ENCODE data around the gene SLITRK3.
A peak's percentile ranks its signal among the peaks of the same experiment; 100 is the strongest.

The SLITRK3 gene

DNA sequence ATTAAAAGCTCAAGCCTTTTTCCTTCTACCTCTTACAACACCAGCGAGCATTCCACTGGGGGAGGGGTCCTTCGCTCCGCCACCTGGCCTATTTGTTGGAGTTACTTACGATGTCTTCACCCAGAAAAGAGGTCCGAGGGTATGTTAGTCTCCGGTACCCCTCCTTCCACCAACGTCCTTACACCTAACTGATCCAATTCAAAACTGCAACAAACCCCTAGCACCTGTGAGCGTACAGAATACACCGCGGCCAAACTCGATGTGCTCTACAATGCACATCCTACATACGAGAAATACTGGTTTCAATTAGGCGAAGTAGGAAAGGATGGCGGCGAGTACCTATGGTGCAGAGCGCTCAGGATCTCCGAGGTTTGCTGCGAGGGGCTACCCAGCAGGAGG lies 944 bp downstream of the SLITRK3 start:
- H3K27ac Mint-ChIP-seq: no peak overlapping the region
- peaks cover 46% of the 10 kb centered on the region for H3K27me3 Mint-ChIP-seq
- no peaks in the 10 kb centered on the region for H3K9me3 Mint-ChIP-seq
- H3K36me3 Mint-ChIP-seq: no peaks in the 10 kb centered on the region
- H3K4me1 Mint-ChIP-seq: peaks cover 11% of the 10 kb centered on the region
- peak overlapping the region; percentile 8 for H3K4me3 Mint-ChIP-seq

DNA sequence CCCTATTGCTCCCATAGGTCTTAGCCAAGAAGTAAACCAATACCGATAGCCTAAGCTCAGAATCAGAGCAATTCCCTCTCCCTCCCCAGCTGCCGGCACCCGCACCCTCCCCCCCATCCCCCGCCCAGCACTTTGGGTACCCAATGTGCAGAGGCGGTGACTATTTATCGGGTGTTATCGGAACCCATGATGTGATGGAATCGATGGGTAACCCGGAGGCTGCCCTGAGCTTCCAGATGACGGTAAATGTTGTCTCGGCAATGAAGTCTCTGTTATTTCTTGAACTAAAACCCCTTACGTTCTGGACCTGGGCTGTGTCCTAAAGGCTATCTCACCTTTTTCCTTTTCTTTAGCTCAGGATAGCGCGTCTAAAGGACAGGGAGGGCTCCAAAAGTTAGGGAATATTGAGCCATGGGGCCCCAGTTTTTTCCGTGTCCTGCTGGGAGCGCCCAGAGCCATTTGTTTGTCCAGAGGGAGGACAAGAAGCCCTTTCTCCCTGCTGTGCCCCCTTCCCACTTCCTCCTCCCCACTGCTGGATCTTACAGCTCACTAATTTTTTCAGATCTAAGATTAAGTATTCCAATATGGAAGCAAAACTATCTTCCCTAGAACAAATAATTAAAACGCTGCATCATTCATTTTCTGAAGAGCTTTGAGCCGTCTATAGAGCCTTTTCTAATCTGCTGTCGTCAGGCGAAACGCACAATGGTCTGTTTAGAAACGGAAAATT lies 1.5 kb downstream of the SLITRK3 start:
- peaks cover 11% of the 10 kb centered on the region for H3K4me1 Mint-ChIP-seq
- no peaks in the 10 kb centered on the region for H3K36me3 Mint-ChIP-seq
- H3K9me3 Mint-ChIP-seq: no peaks in the 10 kb centered on the region
- H3K27me3 Mint-ChIP-seq: peaks cover 46% of the 10 kb centered on the region
- H3K27ac Mint-ChIP-seq: no peak overlapping the region
- H3K4me3 Mint-ChIP-seq: no peak overlapping the region

DNA sequence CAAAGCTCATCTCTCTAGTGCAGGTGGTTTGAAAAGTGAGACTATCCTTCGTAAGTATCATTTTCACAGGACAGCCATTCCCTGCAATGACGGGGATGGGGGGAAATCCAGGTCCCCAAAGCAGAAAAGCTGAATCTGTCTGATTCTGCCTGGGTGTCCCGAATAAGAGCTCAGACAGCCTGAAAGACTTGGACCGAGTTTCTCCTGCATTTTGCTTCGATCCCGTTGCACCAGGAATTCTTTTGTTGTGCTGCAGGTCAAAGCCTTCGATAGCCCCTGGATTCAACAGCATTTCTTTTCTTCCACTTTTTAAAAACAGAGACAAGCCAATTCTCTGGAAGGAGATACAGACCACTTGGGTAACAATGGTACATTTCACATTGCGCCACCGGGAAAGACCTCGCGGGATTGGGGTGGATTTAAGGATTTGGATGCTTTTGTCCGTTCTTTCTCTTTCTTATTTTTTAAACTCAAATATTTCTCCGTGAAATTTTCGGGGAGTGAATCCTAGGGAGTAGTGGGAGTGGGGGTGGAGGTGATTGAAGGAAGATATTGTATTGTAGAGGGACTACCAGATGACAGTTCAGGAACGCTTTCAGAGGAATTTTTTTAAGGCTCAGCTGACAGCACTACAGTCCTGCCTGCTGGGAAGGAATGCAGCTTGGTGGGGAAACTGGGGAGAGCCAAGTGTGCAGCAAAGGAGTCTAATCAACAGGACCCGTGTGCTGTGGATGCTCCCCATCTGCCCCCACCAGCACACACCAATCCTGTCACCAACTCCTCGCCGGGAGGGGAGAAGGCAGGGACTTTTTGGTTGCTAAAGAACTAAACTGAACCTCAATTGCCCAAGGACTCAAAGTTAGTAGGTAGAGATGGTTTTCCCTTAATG lies 2.6 kb downstream of the SLITRK3 start:
- H3K4me3 Mint-ChIP-seq: no peak overlapping the region

DNA sequence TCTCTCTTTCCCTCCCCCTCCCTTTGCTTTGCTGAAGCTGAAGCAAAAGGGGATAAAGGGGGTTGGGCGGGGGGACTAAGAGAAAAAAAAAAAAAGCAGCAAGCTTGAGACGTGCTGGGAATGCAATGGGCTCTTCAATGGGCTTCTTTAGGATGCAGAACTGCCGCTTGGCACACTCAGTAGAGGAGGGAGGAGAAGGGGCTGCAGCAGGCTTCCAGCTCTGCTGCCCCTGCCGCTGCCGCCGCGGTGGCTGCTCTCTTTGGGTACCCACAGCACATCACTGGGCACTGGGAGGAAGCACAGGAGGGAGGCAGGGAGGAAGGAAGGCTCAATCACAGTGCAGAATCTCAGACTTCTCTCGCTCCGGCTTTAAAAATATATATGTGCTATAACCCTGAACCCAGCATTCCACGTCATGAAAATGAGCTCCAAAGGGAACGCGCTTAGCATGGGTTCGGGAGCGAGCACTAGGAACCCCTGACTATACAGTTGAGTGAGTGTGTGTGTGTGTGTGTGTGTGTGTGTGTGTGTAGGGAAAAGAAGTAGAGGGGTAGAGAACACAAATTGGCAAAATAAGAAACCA lies 3.5 kb downstream of the SLITRK3 start:
- Mint-ChIP-seq H3K4me1 (peaks cover 11% of the 10 kb centered on the region), H3K27ac (no peak overlapping the region), H3K9me3 (no peaks in the 10 kb centered on the region), H3K36me3 (no peaks in the 10 kb centered on the region), H3K4me3 (no peak overlapping the region), H3K27me3 (peaks cover 43% of the 10 kb centered on the region)

More for the DNA sequence above, 2.6 kb downstream of the SLITRK3 start:
- Mint-ChIP-seq H3K4me1 (peaks cover 11% of the 10 kb centered on the region), H3K36me3 (no peaks in the 10 kb centered on the region), H3K27ac (no peak overlapping the region), H3K27me3 (peaks cover 46% of the 10 kb centered on the region), H3K9me3 (no peaks in the 10 kb centered on the region)

DNA sequence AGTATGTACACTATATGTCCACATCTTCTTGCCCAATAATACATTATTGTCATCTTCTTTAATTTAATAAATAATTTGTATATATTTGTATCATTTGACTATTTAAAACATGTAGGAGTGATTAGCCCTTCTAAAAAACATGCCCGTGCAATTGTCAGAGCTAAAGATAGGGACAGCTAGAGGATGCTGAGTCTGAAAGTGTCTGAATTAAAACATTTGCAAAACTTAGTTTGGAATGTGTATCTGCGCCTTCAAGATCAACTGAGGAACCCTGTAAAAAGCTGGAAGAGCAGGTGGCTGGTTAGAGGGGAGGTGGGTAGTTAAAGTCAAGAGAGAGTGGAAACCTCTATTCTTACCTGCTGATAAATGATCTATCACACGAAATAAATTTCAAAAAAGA lies 4.7 kb downstream of the SLITRK3 start:
- Mint-ChIP-seq H3K36me3 (no peaks in the 10 kb centered on the region), H3K4me3 (no peak overlapping the region), H3K27me3 (peaks cover 34% of the 10 kb centered on the region), H3K27ac (no peak overlapping the region), H3K4me1 (peaks cover 5% of the 10 kb centered on the region), H3K9me3 (no peaks in the 10 kb centered on the region)

DNA sequence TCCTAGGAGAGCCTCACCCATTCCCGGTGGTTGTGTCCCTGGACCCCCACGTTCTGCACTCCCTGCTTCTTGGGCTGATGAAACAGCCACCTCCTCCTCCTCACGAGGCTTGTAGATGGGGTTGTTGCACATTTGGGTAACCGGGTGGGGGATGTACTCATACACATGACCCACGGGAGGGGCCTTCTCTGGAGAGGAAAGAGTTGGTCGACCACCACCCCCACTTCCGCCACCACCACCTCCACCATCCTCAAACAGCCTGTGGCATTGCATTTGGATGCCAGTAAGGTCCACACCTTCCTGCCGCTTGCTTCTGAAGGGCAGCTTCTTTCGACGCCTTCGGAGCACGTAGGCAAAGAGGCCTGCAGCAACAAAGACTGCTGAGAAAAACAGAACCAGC lies 7.7 kb downstream of the SLITRK3 start:
- Mint-ChIP-seq H3K9me3 (no peaks in the 10 kb centered on the region), H3K4me1 (no peaks in the 10 kb centered on the region), H3K4me3 (no peak overlapping the region), H3K36me3 (no peaks in the 10 kb centered on the region), H3K27ac (no peak overlapping the region), H3K27me3 (peaks cover 22% of the 10 kb centered on the region)

DNA sequence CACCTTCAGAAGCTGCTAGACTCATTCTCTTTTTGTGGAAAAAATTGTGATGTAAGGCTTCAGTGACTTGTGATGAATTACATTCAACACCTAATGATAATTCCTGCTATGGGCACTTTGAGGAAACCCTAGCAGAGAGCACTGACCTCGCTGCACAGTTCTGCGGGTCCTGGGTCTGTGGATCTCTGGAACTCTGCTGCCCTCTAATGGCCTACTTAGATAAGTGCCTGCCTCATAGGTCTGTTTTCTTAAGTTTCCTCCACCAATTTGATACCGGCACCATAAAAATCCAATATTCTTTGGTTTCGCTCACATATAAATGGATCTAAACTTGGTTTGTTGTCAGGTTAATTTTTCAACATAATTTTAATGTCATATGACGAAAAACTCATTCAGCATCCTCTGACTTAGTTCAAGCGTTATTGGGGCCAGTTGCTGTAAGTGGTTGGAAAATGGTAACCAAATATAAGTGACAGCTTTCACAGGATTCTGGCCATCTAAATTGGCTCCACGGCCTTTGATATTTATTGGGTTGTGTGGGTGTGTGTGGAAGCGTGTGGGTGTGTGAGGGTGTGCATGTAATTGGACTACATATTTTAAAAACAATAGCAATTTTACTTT lies 10.4 kb downstream of the SLITRK3 start:
- Mint-ChIP-seq H3K4me3 (no peak overlapping the region), H3K36me3 (no peaks in the 10 kb centered on the region), H3K27me3 (peaks cover 5% of the 10 kb centered on the region)

DNA sequence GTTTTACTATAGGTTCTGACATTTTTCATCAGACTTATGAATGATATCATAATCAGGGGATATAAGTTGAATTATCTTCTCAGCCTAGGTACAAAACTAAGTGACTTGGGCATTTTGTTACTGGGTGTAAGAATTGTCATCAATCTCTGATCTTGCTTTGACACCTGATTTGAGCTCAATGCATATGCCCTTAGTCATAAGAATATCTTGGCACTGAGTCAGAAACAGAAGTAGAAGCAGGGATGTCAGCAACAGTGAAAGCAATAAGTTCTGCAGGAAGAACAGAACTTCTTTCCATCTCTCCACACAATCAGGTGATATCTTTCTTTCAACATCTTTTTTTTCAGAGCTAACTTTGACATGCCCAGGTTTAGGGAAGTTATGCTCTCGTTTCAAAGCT lies 14.6 kb downstream of the SLITRK3 start:
- Mint-ChIP-seq H3K27ac (no peak overlapping the region), H3K4me3 (no peak overlapping the region), H3K27me3 (peaks cover 6% of the 10 kb centered on the region), H3K36me3 (no peaks in the 10 kb centered on the region), H3K4me1 (no peaks in the 10 kb centered on the region), H3K9me3 (no peaks in the 10 kb centered on the region)

More for the DNA sequence above, 10.4 kb downstream of the SLITRK3 start:
- no peaks in the 10 kb centered on the region for H3K4me1 Mint-ChIP-seq
- no peaks in the 10 kb centered on the region for H3K9me3 Mint-ChIP-seq
- no peak overlapping the region for H3K27ac Mint-ChIP-seq

DNA sequence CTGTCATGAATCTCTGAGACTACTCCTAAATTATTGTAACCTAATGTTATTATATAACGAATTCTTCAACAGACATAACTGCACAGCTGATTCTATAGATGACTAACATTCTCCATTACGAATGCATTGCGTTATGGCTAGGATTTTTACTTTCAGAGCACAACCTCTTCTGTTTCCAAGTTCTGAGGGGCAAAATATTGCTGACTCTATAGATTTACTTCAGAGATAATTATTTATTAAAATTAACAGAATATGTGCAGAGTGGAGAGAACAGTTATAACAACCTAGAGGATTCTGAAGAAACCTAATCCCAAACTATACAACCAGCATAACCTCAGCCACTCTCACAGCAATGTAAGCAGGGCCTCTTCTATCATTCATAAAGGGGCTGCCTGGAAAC lies 25.9 kb downstream of the SLITRK3 start:
- H3K27me3 Mint-ChIP-seq: peaks cover 2% of the 10 kb centered on the region
- no peaks in the 10 kb centered on the region for H3K36me3 Mint-ChIP-seq
- no peaks in the 10 kb centered on the region for H3K9me3 Mint-ChIP-seq
- no peak overlapping the region for H3K27ac Mint-ChIP-seq
- no peaks in the 10 kb centered on the region for H3K4me1 Mint-ChIP-seq
- H3K4me3 Mint-ChIP-seq: no peak overlapping the region

DNA sequence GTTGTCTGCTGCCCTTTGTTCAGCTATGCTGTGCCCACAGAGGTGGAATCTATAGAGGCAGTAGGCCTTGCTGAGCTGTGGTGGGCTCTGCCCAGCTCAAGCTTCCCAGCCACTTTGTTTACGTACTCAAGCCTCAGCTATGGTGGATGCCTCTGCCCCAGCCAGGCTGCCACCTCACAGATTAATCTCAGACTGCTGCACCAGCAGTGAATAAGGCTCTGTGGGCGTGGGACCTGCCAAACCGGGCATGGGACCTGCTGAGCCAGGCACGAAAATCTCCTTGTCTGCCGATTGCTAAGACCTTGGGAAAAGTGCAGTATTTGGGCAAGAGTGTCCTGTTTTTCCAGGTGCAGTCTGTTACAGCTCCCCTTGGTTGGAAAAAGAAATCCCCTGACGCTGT lies 26.8 kb downstream of the SLITRK3 start:
- Mint-ChIP-seq H3K36me3 (no peaks in the 10 kb centered on the region), H3K9me3 (no peaks in the 10 kb centered on the region), H3K4me1 (no peaks in the 10 kb centered on the region), H3K27me3 (peaks cover 2% of the 10 kb centered on the region), H3K4me3 (no peak overlapping the region), H3K27ac (no peak overlapping the region)

DNA sequence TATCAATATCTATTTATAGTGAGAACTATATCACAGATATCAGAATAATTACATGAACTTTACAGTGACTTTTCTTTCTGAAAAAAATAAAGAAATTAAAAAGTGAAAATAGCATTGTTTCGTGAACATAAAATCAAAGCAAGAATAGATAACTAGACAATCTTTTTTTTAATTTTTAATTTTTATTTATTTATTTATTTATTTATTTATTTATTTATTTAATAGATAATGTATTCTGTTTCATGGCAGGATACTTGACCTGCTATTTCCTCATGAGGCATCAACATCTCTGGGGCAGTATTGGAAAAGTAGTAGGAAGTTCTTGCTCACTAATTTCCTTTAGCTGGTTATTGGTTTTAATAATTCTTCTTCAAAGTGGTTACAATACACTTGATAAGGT lies 33.3 kb downstream of the SLITRK3 start:
- Mint-ChIP-seq H3K27me3 (no peaks in the 10 kb centered on the region), H3K4me1 (no peaks in the 10 kb centered on the region), H3K9me3 (no peaks in the 10 kb centered on the region), H3K36me3 (no peaks in the 10 kb centered on the region), H3K4me3 (no peak overlapping the region), H3K27ac (no peak overlapping the region)

DNA sequence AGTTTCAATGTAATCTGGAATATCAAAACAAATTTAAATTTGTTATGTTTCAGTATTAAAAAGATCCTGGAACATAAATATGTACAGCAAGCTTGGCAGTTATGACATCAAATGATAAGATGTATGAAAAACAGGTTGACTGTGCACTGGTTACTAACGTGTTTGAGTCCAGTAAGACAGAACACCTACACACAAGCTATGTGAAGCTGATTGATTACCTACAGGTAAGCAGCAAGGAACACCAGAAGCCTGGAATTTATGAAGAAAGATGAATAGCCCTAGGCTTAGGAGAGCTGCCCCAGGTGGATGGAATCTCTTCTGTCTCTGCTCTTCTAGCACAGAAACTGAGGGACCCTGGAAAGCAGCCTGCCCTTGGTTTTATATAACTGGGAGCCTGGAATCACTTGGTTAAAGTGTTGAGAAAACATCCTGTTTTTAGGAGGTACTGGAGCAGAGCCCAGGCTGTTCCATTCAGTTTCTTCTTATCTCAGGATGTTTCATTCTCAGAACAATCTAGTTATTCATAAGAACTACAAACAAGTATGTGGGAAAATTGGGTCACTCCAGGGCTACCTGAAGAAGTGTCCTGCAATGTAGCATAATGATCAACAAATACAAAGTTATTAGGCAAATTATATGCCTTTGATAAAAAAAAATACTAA lies 36.3 kb downstream of the SLITRK3 start:
- Mint-ChIP-seq H3K36me3 (no peaks in the 10 kb centered on the region), H3K9me3 (no peaks in the 10 kb centered on the region), H3K4me1 (no peaks in the 10 kb centered on the region), H3K4me3 (no peak overlapping the region), H3K27me3 (no peaks in the 10 kb centered on the region), H3K27ac (no peak overlapping the region)

DNA sequence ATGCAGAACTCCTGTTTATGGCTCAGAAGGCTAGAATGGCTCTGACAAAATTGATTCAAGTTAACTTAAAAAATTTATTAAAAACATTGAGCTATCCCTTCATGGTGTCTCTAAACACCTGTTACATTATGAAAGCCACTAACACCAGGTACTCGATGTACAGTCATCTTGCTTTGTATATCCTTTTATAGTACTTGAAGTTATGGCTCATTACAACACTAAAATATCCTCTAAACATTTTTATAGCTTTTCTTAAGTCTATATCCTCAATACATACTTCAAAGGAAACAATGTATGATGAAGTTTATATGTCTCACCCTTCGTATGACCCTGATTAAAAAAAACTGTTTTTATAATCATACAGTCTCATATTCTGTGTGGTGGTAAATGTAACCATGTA lies 38.2 kb downstream of the SLITRK3 start:
- Mint-ChIP-seq H3K36me3 (no peaks in the 10 kb centered on the region), H3K27me3 (no peaks in the 10 kb centered on the region), H3K27ac (no peak overlapping the region), H3K4me1 (no peaks in the 10 kb centered on the region), H3K4me3 (no peak overlapping the region), H3K9me3 (no peaks in the 10 kb centered on the region)

DNA sequence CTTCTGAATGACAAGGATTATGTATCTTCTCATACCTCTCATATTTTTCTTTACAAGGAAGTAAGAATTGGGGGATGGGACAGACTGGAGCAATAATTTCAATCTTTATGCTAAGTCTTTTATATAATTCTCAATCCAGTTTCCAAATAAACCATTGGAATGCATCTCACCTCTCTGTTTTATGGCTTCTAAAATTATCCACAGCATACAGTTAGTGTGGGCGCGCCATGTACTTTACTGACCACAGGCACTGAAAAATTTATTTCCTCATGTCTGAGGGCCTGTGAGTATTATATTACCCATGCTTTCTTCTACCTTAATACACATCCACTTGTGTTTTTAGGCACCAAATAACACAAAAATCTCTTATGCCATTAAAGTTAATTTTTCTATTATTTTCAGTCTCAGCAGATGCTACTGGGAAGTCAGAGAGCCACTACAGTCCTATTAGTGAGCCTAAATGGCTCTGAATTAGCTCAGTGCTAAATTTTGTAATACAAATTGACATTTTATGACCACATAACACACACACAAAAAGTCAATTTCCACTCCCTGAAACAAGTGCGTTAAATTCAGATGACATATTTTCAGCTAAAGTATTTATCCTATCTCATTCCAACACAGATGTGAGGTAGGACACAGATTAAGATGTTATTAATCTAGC lies 39.3 kb downstream of the SLITRK3 start:
- Mint-ChIP-seq H3K9me3 (no peaks in the 10 kb centered on the region), H3K27ac (no peak overlapping the region), H3K27me3 (no peaks in the 10 kb centered on the region), H3K36me3 (no peaks in the 10 kb centered on the region), H3K4me1 (no peaks in the 10 kb centered on the region), H3K4me3 (no peak overlapping the region)
